GM21529 (cell line): Measurements from ENCODE around the gene ICE2.

Source experiments
- ATAC-seq: cut with Tn5 transposase; IDR thresholded peaks from one replicate; pipeline ENCODE4 v1.9.1; 2021; ENCODE audit not compliant: unreplicated experiment

Gene ICE2

GRCh38 chr15:60507596-60508424 lies 28.9 kb upstream of the ICE2 start:
- ATAC-seq: peak; percentile 96

DNA sequence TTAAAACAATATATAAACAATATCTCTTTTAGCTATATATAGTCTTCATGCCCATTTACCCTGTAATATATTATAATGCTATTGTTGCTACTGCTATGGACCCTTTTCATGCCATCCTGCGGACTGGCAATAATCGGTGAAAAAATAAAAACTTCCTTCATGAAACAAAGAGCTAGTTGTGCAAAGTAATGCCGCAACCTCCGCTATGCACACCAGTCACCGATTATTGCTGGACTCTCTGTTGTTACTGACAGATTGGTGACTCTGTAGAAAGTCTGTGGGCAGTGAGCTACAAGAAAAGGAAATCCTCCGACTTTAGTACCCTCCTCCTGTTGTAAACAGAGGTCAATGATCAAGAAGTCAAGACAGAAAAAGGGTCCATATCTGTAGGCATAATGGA lies 17.9 kb upstream of the ICE2 start:
- no peak for ATAC-seq

- ATAC-seq: no peak
Measured at GRCh38 chr15:60494108-60494507, 15.2 kb upstream of the ICE2 start.

GRCh38 chr15:60493166-60493565 lies 14.2 kb upstream of the ICE2 start:
- ATAC-seq: no peak

GRCh38 chr15:60486742-60487141 lies 7.8 kb upstream of the ICE2 start:
- no peak for ATAC-seq

GRCh38 chr15:60485365-60486055 lies 6.6 kb upstream of the ICE2 start:
- no peak for ATAC-seq

DNA sequence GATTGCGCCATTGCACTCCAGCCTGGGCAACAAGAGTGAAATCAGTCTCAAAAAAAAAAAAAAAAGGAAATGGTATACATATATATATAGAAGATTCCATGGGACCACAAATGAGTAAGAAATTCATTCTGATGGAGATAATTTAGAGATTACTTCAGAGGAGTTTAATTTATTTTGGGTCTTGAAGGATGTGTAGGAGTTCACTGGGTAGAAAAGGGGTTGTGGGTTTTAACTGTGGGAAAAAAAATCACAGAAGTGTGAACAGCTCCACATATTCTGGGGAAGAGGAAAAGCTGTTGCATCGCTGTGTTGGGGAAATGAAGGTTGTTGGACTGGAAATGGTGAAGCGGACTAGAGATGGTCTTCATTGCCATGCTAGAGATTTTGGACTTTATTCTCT lies 4.1 kb upstream of the ICE2 start:
- no peak for ATAC-seq

DNA sequence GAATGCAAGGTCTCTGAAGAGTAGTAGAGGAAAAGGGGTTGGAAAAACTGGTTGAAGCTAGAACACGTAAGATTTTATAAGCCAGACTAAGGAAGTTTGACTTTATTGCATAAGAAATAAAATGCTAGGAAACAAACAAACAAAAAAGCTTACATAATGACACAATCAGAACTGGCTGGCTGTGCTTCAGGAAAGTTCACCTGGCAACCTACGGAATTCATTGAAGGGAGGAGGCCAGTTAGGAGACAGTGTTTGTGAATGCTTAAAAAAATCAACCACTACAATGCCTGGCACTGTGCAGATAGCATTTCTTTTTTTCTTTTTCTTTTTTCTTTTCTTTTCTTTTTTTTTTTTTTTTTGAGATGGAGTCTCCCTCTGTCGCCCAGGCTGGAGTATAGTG lies 1.9 kb upstream of the ICE2 start:
- no peak for ATAC-seq

- no peak for ATAC-seq
Measured at GRCh38 chr15:60480149-60480548, 1.2 kb upstream of the ICE2 start.

DNA sequence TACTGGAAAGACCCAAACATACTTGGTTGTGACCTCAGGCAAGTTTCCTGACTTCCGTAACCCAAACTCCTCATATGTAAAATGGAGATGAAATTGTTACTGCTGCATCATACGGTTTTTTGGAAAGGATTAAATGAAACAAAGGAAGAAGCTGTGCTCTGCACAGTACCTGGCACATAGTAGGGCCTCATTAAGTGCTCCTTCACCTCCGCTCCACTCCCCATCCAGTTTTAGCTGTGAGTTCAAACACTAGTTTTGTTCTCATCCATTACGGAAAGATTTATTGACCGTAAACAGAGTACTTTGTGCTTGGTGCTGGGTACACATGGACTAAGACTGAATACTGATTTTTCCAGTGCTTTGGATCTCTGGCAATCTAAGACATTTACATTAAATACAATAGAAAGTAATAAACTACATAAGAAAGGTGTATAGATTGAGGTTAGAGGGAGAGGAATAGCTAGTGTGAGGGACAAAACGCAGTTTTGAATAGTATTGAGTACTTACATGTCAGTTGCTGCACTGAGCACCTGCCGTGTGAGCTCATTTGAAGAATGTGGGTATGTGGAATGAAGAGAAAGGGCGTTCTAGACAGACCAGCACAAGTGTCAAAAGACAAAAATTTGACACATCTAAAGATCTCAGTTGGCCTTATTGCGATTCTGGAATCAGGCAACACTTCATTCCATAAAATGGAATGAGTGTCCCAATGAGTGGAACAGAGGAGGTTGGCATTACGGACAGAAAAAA lies 594 bp upstream of the ICE2 start:
- ATAC-seq: no peak

- ATAC-seq: no peak
Measured at GRCh38 chr15:60477916-60478565, 901 bp downstream of the ICE2 start.

GRCh38 chr15:60477164-60477563 lies 1.8 kb downstream of the ICE2 start:
- no peak for ATAC-seq

- ATAC-seq: no peak
Measured at GRCh38 chr15:60476713-60477112, 2.2 kb downstream of the ICE2 start.

DNA sequence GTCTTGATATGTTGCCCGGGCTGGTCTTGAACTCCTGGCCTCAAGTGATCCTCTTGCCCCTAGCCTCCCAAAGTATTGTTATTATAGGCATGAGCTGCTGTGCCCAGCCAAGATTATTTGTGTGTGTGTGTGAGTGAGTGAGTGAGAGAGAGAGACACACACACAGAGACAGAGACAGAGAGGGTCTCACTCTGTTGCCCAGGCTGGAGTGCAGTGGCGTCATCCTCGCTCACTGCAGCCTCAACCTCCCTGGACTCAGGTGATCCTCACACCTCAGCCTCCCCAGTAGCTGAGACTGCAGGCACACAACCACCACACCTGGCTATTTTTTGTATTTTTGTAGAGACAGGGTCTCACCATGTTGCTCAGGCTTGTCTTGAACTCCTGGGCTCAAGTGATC lies 5.8 kb downstream of the ICE2 start:
- ATAC-seq: no peak

- ATAC-seq: no peak
Measured at GRCh38 chr15:60471314-60471713, 7.6 kb downstream of the ICE2 start.

GRCh38 chr15:60469893-60470641 lies 8.9 kb downstream of the ICE2 start:
- ATAC-seq: no peak

DNA sequence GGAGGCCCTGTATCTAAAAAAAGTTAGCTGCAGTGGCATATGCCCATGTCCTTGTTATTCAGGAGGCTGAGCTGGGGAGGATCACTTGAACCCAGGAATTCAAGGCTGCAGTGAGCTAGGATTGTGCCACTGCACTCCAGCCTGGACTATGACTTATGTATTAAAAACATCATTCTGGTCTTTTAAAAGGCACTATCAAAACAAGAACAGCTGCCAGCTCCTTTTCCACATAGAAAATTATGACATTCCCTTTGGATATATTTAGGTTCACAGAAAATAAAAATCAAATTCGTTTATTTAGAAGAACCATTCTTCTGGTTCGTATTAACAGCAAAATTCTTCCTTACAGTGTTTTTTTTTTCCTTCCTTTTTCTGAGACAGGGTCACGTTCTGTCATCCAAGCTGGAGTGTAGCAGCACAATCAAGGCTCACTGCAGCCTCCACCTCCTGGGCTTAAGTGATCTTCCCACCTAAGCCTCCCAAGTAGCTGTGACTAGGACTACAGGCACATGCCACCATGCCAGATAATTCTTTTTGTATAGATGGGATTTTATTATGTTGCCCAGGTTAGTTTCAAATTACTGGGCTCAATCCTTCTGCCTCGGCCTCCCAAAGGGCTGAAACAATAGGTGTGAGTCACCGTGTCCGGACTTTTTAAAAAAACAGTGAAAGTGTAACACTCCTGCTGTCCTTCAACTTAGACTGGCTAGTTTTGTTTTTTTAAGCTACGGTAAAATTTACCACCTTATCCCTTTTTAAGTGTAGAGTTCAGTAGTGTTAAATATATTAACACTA lies 13.9 kb downstream of the ICE2 start:
- ATAC-seq: no peak

GRCh38 chr15:60462027-60462426 lies 16.9 kb downstream of the ICE2 start:
- ATAC-seq: no peak

- no peak for ATAC-seq
Measured at GRCh38 chr15:60460931-60461330, 18.0 kb downstream of the ICE2 start.

DNA sequence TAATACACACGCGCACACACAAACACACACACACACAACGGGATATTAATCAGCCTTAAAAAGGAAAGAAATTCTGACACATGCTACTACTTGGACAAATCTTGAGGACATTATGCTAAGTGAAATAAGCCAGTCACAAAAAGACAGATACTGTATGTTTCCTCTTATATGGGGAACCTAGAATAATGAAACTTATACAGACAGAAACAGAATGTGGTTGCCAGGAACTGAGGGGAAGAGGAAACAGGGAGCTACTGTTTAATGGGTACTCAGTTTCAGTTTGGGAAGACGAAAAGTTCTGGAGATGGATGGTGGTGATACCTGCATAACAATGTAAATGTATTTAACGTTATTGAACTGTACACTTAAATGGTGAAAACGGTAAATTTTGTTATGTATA lies 20.2 kb downstream of the ICE2 start:
- no peak for ATAC-seq
